K562 (cell line): ENCODE results near the gene TRIP10. TPM values are rescaled to one million over a fixed set of nuclear protein-coding genes. Genes with fewer than 3 reads are reported as not detected.

Experiments used
- CHD4 ChIP-seq: fragments of 200-600 bp; sonication (generic); IDR thresholded peaks from 3 replicates; pipeline ENCODE4 v1.6.1; 2012; ENCODE audit warnings: low read depth, mild to moderate bottlenecking, mixed read lengths, low read length, inconsistent platforms; ENCODE audit not compliant: insufficient read depth, insufficient replicate concordance, poor library complexity, severe bottlenecking
- CREB1 ChIP-seq, 2 experiments: sonication (generic) in 1 of 2; formaldehyde crosslinking in 1 of 2; IDR thresholded peaks; 2 replicates each; pipeline versions ENCODE4 v1.6.1 to v1.8.0; 2012 to 2022; ENCODE audit warnings: inconsistent platforms in 1 of 2, mild to moderate bottlenecking in 1 of 2, missing genetic modification reagents in 1 of 2, moderate library complexity in 1 of 2
- KDM2B ChIP-seq: fragments of 250-450 bp; sonication (Bioruptor Pico); IDR thresholded peaks from 2 replicates; pipeline ENCODE4 v1.8.0; 2021; ENCODE audit warnings: mild to moderate bottlenecking, moderate library complexity
- KLF6 ChIP-seq: fragments of 250-450 bp; sonication (Bioruptor Pico); IDR thresholded peaks from 2 replicates; pipeline ENCODE4 v1.4.0; 2020; ENCODE audit warnings: mild to moderate bottlenecking, moderate library complexity, borderline replicate concordance
- L3MBTL2 ChIP-seq: fragments of 450-650 bp; IDR thresholded peaks from 2 replicates; pipeline ENCODE4 v1.6.1; 2016; ENCODE audit warnings: mild to moderate bottlenecking, moderate library complexity
- MCM3 ChIP-seq: fragments of 450-650 bp; IDR thresholded peaks from 2 replicates; pipeline ENCODE4 v1.6.1; 2016
- MCM5 ChIP-seq: fragments of 450-650 bp; IDR thresholded peaks from 2 replicates; pipeline ENCODE4 v1.6.1; 2016; ENCODE audit warnings: low read depth
- MECOM ChIP-seq: fragments of 250-450 bp; sonication (Bioruptor Pico); IDR thresholded peaks from 2 replicates; pipeline ENCODE4 v1.8.0; 2022; ENCODE audit warnings: inconsistent platforms
- MYBL2 ChIP-seq, 2 experiments: fragments of 450-650 bp in 1 of 2; sonication (generic) in 1 of 2; formaldehyde crosslinking in 1 of 2; IDR thresholded peaks; 2 replicates each; pipeline versions ENCODE4 v1.6.1 to v1.8.1; 2017 to 2022; ENCODE audit warnings: borderline replicate concordance in 1 of 2, inconsistent platforms in 1 of 2, low read depth in 1 of 2, mild to moderate bottlenecking in 1 of 2, missing genetic modification reagents in 1 of 2, moderate library complexity in 1 of 2
- NONO ChIP-seq, 2 experiments: fragments of 200-400 bp in 1 of 2; fragments of 450-650 bp in 1 of 2; formaldehyde crosslinking in 1 of 2; IDR thresholded peaks; 2 replicates each; pipeline ENCODE4 v1.6.1; 2017; ENCODE audit warnings: low read depth in 2 of 2, mild to moderate bottlenecking in 2 of 2, moderate library complexity in 2 of 2, low read length in 1 of 2
- PTBP1 ChIP-seq: fragments of 200-400 bp; formaldehyde crosslinking; IDR thresholded peaks from 2 replicates; pipeline ENCODE4 v1.6.1; 2017; ENCODE audit warnings: low read depth, low read length
- RB1 ChIP-seq: fragments of 450-650 bp; IDR thresholded peaks from 2 replicates; pipeline ENCODE4 v1.6.1; 2017; ENCODE audit warnings: low read depth, mild to moderate bottlenecking
- ZNF586 ChIP-seq: fragments of 450-650 bp; formaldehyde crosslinking; conservative IDR thresholded peaks from 2 replicates; pipeline ENCODE4 v1.4.0; 2020; ENCODE audit warnings: mild to moderate bottlenecking, moderate library complexity
- ZNF707 ChIP-seq: fragments of 250-450 bp; sonication (Bioruptor Pico); conservative IDR thresholded peaks from 2 replicates; pipeline ENCODE4 v1.8.0; 2022; ENCODE audit warnings: inconsistent platforms, mild to moderate bottlenecking, moderate library complexity
- polyA plus RNA-seq, 8 experiments: library from polyadenylated mRNA; depleted of rRNA in 4 of 8; stranded (reverse) in 5 of 8; unstranded in 3 of 8; fragments of >200 nt; fragmentation: Nextera tagmentation in 2 of 8; fragmentation: Illumina TruSeq in 1 of 8; extraction: Ambion mirVana in 2 of 8; extraction: Trizol in 1 of 8; gene quantifications; 2 replicates each; pipeline versions ENCODE4 v1.2.1 to v1.2.3, GENCODE V29; 2011 to 2014; ENCODE audit warnings: inconsistent platforms in 1 of 8, missing spikeins in 1 of 8
- total RNA-seq, 7 experiments: library from RNA; depleted of rRNA in 6 of 7; stranded (reverse); fragments of >200 nt in 6 of 7; fragmentation: Illumina TruSeq in 2 of 7; extraction: Trizol in 2 of 7; gene quantifications; 2 replicates each; pipeline versions ENCODE4 v1.2.1 to v1.2.3, GENCODE V29; 2011 to 2021; ENCODE audit warnings: low replicate concordance in 1 of 7
- TF ChIP-seq, protein P1 (sequence below): sonication (generic); formaldehyde crosslinking; IDR thresholded peaks from 2 replicates; pipeline ENCODE4 v1.8.0; 2023; ENCODE audit warnings: mild to moderate bottlenecking, missing genetic modification reagents
- TF ChIP-seq, protein P2 (sequence below): fragments of 250-450 bp; sonication (Bioruptor Pico); IDR thresholded peaks from 2 replicates; pipeline ENCODE4 v1.5.0; 2020; ENCODE audit warnings: mild to moderate bottlenecking, borderline replicate concordance
- TF ChIP-seq, protein P3 (sequence below): fragments of 250-450 bp; sonication (Bioruptor Pico); IDR thresholded peaks from 2 replicates; pipeline ENCODE4 v1.9.0; 2021; ENCODE audit warnings: mild to moderate bottlenecking
- TF ChIP-seq, protein P4 (sequence below): sonication (generic); formaldehyde crosslinking; IDR thresholded peaks from 2 replicates; pipeline ENCODE4 v1.8.0; 2022; ENCODE audit warnings: missing genetic modification reagents, mild to moderate bottlenecking, borderline replicate concordance

The TRIP10 gene
- total and polyA plus RNA-seq, 9 of the 15 experiments (the other 6 are each of a cell fraction or from before 2014, with no cell fraction given), result 1.2 to 66.8 (median 36.1) TPM

DNA sequence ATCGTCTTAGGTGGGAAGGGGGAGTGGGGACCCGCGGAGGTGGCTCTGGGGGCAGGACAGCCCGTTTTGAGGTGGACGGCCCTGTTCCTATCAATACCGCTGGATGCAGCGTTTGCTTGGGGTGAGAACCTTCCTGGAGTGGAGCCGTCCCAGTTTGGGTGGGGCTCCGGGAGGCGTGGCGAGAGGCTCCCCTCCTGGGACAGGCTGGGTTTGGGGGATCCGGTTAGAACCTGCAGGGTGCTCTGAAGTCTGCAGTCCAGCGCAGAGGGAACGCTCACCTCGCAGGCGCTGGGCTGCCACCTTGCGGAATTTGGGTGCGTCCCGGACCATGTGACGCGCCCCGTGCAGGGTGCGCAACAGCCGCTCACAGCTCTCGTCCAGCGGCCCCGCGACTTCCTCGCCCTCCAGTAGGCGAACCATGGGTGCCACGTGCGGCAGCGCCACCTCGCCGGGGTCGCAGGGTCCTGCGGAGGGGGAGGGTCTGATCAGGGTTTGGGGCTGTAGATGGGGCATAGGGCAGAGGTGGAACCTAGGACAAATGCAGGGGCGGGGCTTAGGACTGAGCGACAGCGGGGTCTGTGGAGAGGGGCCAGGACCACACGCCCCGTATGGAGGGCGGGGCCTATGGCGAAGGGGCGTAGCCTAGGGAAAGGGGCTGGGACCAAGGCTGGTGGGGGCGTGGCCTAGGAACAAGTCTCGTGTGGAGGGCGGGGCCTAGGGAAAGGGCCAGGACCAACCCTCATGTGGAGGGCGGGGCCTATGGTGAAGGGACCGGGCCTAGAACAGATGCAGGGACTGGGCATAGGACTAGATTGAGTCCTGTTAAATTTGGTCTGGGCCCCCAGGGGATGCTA is 13.9 kb downstream of the TRIP10 start (continued):
- TF ChIP-seq NONO (IDR thresholded peaks at IDR 0.05; ENCODE audit: low read depth in 2 of 2, low read length in 1 of 2) (peak in 1 of 2 experiments; percentile 85; a peak in 2 of 4 replicates), MYBL2 (IDR thresholded peaks at IDR 0.05; ENCODE audit: low read depth) (no peak), MYBL2 (CRISPR knock-in tag; IDR thresholded peaks at IDR 0.05; ENCODE audit: borderline replicate concordance) (no peak), KLF6 (CRISPR knock-in tag) (no peak), CHD4 (no peak), L3MBTL2 (peak; percentile 99), RB1 (peak; percentile 79; the same call in 1 of the 2 replicates), MECOM (CRISPR knock-in tag) (no peak), MCM5 (no peak), CREB1 (IDR thresholded peaks at IDR 0.05) (peak; percentile 72), CREB1 (CRISPR knock-in tag; IDR thresholded peaks at IDR 0.05) (peak; percentile 90), KDM2B (CRISPR knock-in tag) (no peak), MCM3 (no peak), ZNF586 (CRISPR knock-in tag) (no peak), PTBP1 (no peak), ZNF707 (CRISPR knock-in tag) (no peak)
- TF ChIP-seq, protein P1, sequence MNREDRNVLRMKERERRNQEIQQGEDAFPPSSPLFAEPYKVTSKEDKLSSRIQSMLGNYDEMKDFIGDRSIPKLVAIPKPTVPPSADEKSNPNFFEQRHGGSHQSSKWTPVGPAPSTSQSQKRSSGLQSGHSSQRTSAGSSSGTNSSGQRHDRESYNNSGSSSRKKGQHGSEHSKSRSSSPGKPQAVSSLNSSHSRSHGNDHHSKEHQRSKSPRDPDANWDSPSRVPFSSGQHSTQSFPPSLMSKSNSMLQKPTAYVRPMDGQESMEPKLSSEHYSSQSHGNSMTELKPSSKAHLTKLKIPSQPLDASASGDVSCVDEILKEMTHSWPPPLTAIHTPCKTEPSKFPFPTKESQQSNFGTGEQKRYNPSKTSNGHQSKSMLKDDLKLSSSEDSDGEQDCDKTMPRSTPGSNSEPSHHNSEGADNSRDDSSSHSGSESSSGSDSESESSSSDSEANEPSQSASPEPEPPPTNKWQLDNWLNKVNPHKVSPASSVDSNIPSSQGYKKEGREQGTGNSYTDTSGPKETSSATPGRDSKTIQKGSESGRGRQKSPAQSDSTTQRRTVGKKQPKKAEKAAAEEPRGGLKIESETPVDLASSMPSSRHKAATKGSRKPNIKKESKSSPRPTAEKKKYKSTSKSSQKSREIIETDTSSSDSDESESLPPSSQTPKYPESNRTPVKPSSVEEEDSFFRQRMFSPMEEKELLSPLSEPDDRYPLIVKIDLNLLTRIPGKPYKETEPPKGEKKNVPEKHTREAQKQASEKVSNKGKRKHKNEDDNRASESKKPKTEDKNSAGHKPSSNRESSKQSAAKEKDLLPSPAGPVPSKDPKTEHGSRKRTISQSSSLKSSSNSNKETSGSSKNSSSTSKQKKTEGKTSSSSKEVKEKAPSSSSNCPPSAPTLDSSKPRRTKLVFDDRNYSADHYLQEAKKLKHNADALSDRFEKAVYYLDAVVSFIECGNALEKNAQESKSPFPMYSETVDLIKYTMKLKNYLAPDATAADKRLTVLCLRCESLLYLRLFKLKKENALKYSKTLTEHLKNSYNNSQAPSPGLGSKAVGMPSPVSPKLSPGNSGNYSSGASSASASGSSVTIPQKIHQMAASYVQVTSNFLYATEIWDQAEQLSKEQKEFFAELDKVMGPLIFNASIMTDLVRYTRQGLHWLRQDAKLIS, result peak; percentile 78; the same call in 1 of the 2 replicates
- TF ChIP-seq, protein P2, sequence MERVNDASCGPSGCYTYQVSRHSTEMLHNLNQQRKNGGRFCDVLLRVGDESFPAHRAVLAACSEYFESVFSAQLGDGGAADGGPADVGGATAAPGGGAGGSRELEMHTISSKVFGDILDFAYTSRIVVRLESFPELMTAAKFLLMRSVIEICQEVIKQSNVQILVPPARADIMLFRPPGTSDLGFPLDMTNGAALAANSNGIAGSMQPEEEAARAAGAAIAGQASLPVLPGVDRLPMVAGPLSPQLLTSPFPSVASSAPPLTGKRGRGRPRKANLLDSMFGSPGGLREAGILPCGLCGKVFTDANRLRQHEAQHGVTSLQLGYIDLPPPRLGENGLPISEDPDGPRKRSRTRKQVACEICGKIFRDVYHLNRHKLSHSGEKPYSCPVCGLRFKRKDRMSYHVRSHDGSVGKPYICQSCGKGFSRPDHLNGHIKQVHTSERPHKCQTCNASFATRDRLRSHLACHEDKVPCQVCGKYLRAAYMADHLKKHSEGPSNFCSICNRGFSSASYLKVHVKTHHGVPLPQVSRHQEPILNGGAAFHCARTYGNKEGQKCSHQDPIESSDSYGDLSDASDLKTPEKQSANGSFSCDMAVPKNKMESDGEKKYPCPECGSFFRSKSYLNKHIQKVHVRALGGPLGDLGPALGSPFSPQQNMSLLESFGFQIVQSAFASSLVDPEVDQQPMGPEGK (CRISPR knock-in tag), result no peak
- TF ChIP-seq, protein P3, sequence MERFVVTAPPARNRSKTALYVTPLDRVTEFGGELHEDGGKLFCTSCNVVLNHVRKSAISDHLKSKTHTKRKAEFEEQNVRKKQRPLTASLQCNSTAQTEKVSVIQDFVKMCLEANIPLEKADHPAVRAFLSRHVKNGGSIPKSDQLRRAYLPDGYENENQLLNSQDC (CRISPR knock-in tag), result no peak
- TF ChIP-seq, protein P4, sequence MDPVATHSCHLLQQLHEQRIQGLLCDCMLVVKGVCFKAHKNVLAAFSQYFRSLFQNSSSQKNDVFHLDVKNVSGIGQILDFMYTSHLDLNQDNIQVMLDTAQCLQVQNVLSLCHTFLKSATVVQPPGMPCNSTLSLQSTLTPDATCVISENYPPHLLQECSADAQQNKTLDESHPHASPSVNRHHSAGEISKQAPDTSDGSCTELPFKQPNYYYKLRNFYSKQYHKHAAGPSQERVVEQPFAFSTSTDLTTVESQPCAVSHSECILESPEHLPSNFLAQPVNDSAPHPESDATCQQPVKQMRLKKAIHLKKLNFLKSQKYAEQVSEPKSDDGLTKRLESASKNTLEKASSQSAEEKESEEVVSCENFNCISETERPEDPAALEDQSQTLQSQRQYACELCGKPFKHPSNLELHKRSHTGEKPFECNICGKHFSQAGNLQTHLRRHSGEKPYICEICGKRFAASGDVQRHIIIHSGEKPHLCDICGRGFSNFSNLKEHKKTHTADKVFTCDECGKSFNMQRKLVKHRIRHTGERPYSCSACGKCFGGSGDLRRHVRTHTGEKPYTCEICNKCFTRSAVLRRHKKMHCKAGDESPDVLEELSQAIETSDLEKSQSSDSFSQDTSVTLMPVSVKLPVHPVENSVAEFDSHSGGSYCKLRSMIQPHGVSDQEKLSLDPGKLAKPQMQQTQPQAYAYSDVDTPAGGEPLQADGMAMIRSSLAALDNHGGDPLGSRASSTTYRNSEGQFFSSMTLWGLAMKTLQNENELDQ, result no peak
